GM10248 (cell line): ENCODE measurements around the gene CCDC88B.

Experiments
- CTCF ChIA-PET: fragments of 300-600 bp; sonication (Branson Sonifier 250); formaldehyde crosslinking; extraction: SDS; loops from one replicate; lab custom pipeline; 2021; ENCODE audit warnings: antibody characterized with exemption; lab: Yijun Ruan, JAX
- POLR2A ChIA-PET: fragments of 350-650 bp; sonication (Branson Sonifier 250); formaldehyde crosslinking; extraction: SDS; loops from one replicate; lab custom pipeline; 2020; ENCODE audit warnings: antibody characterized with exemption; lab: Yijun Ruan, JAX
- DNase-seq: peaks from one replicate; pipeline ENCODE4 v3.0.0; 2012; ENCODE audit errors: extremely low spot score
- CTCF ChIP-seq: IDR thresholded peaks from 2 replicates; pipeline ENCODE4 v1.5.1; 2012; ENCODE audit warnings: mild to moderate bottlenecking, low read depth; ENCODE audit errors: extremely low read depth, missing control alignments, control extremely low read depth

CCDC88B gene

GRCh38 chr11:64327993-64328392 lies 12.0 kb upstream of the CCDC88B start:
- CTCF ChIA-PET, result interaction anchor here (1.0 to 1.5 kb wide), 2 partner anchors 10 to 27 kb away, joined by 3 to 4 read pairs; partner anchors contain the start of gene PRDX5
- POLR2A ChIA-PET, result interaction anchor here (1.8 kb wide), 1 partner anchor 10 kb away, joined by 5 read pairs; the partner anchor contains the start of genes PRDX5 and TRMT112
- no peak for TF ChIP-seq CTCF
- no peak for DNase-seq

GRCh38 chr11:64330888-64331287 lies 9.1 kb upstream of the CCDC88B start:
- ChIA-PET CTCF (interaction anchor here (0.8 to 4.2 kb wide), 15 partner anchors 8 to 634 kb away, joined by 3 to 71 read pairs (median 9); partner anchors contain the start of genes CATSPERZ, CCDC88B, ESRRA and FERMT3), POLR2A (interaction anchor here (1.5 to 2.0 kb wide), 2 partner anchors 9 to 13 kb away, joined by 4 to 18 read pairs; partner anchors contain the start of genes CCDC88B, PRDX5 and TRMT112)
- TF ChIP-seq CTCF, result no peak
- no peak for DNase-seq

GRCh38 chr11:64331569-64332371 lies 8.2 kb upstream of the CCDC88B start:
- ChIA-PET POLR2A (interaction anchor here (0.6 to 2.0 kb wide), 4 partner anchors 8 to 146 kb away, joined by 3 to 18 read pairs (median 5); partner anchors contain the start of genes CCDC88B, PRDX5, STIP1 and TRMT112), CTCF (interaction anchor here (0.7 to 4.2 kb wide), 25 partner anchors 9 to 633 kb away, joined by 3 to 71 read pairs (median 4); partner anchors contain the start of genes CATSPERZ, CCDC88B, ESRRA and FERMT3)
- TF ChIP-seq CTCF, result peak; percentile 56
- DNase-seq, result peak; percentile 79

- CTCF ChIA-PET, result interaction anchor here (0.9 to 4.2 kb wide), 6 partner anchors 8 to 129 kb away, joined by 3 to 71 read pairs (median 32); partner anchors contain the start of genes CCDC88B, ESRRA, PRDX5 and TRMT112
- no peak for TF ChIP-seq CTCF
- DNase-seq, result no peak
- POLR2A ChIA-PET, result no interaction called here
These were observed 6.4 kb upstream of the CCDC88B start for GRCh38 chr11:64333556-64333955.

- CTCF ChIA-PET, result interaction anchor here (1.3 to 4.0 kb wide), 4 partner anchors 11 to 30 kb away, joined by 3 to 20 read pairs (median 6); partner anchors contain the start of genes ESRRA, PRDX5 and TRMT112
- POLR2A ChIA-PET, result interaction anchor here (1.3 to 1.8 kb wide), 2 partner anchors 12 to 17 kb away, joined by 3 to 10 read pairs; partner anchors contain the start of genes PRDX5 and TRMT112
- peak; percentile 88 for DNase-seq
- TF ChIP-seq CTCF, result no peak
These were observed 5.0 kb upstream of the CCDC88B start for GRCh38 chr11:64334764-64335735.
